ENCODE results near the gene LPAR1. TPM values are rescaled to one million over a fixed set of nuclear protein-coding genes. Genes with fewer than 3 reads are reported as not detected.

Gene LPAR1
- total RNA-seq, 1 donor from 2014 or later = 42.6 TPM

GRCh38 chr9:110922145-110922544, 116.1 kb downstream of the LPAR1 start:
- DNase-seq (ENCODE audit: low spot score) = no peak

GRCh38 chr9:110921705-110922104, 116.6 kb downstream of the LPAR1 start:
- DNase-seq (ENCODE audit: low spot score) = no peak

GRCh38 chr9:110919609-110920008, 118.7 kb downstream of the LPAR1 start:
- no peak for DNase-seq (ENCODE audit: low spot score)

- DNase-seq (ENCODE audit: low spot score) = no peak
These were observed 119.2 kb downstream of the LPAR1 start for GRCh38 chr9:110919050-110919435.

- DNase-seq (ENCODE audit: low spot score) = no peak
These were observed 119.8 kb downstream of the LPAR1 start for GRCh38 chr9:110918316-110919049.

- no peak for DNase-seq (ENCODE audit: low spot score)
These were observed 121.9 kb downstream of the LPAR1 start for GRCh38 chr9:110916403-110916802.

- no peak for DNase-seq (ENCODE audit: low spot score)
These were observed 125.6 kb downstream of the LPAR1 start for GRCh38 chr9:110912419-110913291.

GRCh38 chr9:110911659-110912418, 126.4 kb downstream of the LPAR1 start:
- no peak for DNase-seq (ENCODE audit: low spot score)

GRCh38 chr9:110908894-110909293, 129.4 kb downstream of the LPAR1 start:
- no peak for DNase-seq (ENCODE audit: low spot score)

- DNase-seq (ENCODE audit: low spot score) = no peak
These were observed 137.4 kb downstream of the LPAR1 start for GRCh38 chr9:110900917-110901316.

- no peak for DNase-seq (ENCODE audit: low spot score)
These were observed 137.8 kb downstream of the LPAR1 start for GRCh38 chr9:110900456-110900855.

GRCh38 chr9:110898866-110899265, 139.4 kb downstream of the LPAR1 start:
- no peak for DNase-seq (ENCODE audit: low spot score)

GRCh38 chr9:110898358-110898757, 139.9 kb downstream of the LPAR1 start:
- no peak for DNase-seq (ENCODE audit: low spot score)

- no peak for DNase-seq (ENCODE audit: low spot score)
These were observed 140.3 kb downstream of the LPAR1 start for GRCh38 chr9:110897943-110898342.

GRCh38 chr9:110895147-110895905, 142.9 kb downstream of the LPAR1 start:
- DNase-seq (ENCODE audit: low spot score) = no peak

GRCh38 chr9:110894731-110895130, 143.5 kb downstream of the LPAR1 start:
- DNase-seq (ENCODE audit: low spot score) = no peak

GRCh38 chr9:110892689-110893088, 145.6 kb downstream of the LPAR1 start:
- DNase-seq (ENCODE audit: low spot score) = no peak

- no peak for DNase-seq (ENCODE audit: low spot score)
These were observed 146.5 kb downstream of the LPAR1 start for GRCh38 chr9:110891760-110892159.

- no peak for DNase-seq (ENCODE audit: low spot score)
These were observed 147.9 kb downstream of the LPAR1 start for GRCh38 chr9:110890416-110890815.

- no peak for DNase-seq (ENCODE audit: low spot score)
These were observed 151.0 kb downstream of the LPAR1 start for GRCh38 chr9:110887276-110887675.

- DNase-seq (ENCODE audit: low spot score) = no peak
These were observed 151.4 kb downstream of the LPAR1 start for GRCh38 chr9:110886832-110887231.
